HK-2 (cell line): ENCODE results near the gene ERC2.

Experiments used
- DNase-seq: peaks from one replicate; pipeline ENCODE4 v3.0.0-alpha.2; 2018; ENCODE audit not compliant: unreplicated experiment

Gene ERC2

GRCh38 chr3:55621026-55621422 lies 847.2 kb downstream of the ERC2 start:
- no peak for DNase-seq

GRCh38 chr3:55620351-55621025 lies 847.8 kb downstream of the ERC2 start:
- DNase-seq, result no peak

DNA sequence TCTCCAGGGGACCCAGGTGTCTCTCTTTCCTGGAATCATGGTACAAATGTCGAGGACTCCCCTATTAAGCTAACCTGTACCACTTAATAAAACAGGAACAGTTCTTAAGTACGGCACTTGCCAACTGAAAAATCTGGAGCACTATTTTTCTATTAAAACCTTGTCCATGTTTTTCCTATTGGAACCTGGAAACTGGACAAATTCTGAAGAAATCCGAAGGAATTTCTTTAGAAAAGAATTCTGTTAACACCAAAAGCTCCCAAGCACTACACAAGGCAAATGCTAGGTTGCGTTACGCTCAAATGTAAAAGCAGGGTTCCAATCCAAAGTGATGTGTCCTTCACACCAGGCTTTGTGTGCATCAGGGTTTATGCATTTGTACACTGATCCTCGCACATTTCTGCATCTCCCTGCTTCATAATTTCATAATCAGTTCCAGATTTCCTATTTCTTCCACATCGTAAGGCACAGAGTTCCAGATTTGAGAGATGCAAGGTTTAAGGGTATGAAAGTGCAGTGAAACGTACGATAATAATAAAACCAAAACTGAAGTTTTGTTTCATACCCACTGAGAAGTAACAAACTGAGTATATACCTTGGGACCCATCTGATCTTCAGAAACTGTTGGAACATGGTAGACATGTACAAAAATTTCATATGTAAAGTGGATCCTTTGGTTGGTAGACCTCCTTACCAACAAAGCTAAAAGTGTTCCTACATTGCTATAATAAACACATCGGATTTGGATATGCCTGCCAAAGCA lies 849.0 kb downstream of the ERC2 start:
- DNase-seq, result no peak

DNA sequence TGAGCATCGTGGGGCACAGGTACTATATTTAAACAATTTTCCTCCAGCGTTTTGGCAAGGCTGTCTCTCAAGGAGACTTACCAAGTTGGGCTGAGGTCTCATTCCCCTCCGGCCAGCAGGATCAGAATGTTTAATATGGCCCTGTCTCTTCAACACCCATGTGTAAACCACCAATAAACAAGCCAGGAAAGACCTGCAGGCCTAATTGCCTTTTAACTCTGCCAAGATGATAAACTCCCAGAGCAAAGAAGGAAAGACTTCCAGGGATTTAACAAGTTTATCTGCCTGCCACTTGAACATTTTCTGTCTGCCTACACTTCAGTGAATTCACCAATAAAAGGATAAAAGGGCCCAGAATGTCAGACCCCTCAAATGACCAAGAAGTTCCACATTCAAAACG lies 850.9 kb downstream of the ERC2 start:
- DNase-seq, result no peak

DNA sequence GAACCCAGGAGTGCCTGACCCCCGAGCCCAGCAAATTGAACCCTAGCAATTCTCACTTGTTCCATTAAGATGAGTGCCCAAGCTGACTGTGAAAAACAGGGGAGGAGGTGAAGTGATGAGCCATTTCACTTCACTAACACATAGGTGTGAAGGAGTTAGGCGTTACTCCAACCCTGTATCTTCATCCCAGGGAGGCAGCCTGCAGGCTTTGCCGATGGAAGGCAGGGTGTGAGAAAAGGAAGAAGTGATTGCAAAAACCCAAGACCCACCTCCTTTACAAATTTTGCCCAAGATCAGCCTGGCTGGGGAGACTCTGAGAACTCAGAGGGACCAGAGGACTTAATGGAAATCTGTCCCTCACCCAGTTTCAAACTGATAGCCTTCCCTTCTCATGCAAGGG lies 851.5 kb downstream of the ERC2 start:
- no peak for DNase-seq

DNA sequence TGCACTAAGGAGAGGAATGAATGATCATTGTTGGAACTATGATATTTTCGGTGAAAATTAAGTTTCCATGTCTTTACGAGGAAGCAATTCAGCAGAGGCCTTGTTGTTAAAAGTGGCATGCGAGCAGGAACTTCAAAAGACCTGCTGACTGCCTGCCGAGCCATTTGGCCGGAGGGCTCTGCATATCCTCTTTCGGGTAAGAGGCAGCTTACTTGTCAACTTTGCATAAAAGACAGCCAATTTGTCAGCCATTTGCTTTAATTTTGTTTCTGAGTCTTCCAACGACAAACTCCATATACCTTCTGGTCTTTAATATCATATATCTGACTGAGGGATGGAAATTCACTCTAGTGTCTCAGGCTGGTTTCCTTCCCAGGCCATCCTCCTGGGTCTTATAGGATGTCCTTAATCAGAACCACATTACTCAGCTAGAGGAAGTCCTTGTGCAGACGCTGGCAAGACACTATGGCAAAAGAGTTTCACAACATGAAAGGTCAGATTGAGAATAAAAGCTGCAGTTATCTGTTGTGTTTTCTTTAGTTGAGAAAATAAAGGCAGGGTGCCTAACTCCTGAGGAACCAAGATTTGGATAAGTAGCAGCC lies 852.5 kb downstream of the ERC2 start:
- DNase-seq, result no peak

- no peak for DNase-seq
These were observed 853.1 kb downstream of the ERC2 start for GRCh38 chr3:55615039-55615693.

DNA sequence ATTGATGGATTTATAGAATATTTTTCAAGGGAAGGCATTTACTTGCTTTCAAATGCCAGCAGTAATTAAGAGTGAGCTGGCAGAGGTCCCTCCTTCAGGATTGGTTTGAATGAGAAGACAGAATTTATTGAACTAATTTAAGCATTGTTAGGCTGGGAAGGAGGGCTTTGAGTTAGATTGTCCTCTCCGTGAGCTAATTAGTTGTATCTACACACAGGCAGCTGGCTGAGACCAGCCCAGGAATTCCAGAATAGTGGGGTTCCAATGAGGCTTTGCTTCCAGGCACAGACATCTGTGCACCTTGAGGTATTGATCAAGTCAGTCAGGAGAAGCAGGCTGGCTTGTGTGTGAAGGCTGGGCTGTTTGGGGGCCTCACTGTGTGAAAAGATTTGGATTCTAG lies 857.1 kb downstream of the ERC2 start:
- DNase-seq, result no peak

DNA sequence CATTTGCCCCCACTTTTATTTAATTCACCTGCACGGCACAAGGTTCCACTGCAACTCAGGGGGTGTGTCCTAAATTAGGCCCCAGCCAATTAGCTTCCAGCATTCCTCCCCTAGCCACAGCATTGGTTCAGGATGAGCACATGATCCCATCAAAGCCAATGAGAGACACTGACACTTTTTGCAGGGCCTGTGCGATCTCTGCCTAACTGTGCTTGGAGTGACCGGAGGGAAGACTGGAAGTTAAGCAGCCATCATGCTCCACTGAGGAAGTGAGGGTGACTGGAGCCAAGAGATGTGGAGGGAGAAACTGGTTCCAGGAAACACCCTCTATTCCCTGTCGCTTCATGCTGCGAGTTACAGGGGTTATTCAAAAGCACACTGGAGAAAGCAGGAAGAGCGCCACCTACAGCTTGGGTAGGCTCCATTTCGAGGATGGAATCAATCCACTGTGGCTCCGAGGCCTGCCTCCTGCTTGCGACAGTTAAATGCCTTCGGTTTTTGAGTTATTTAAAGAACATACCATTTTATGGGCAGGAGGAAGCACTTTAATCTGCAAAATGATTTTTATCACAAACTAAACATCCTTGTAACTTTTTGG lies 858.9 kb downstream of the ERC2 start:
- DNase-seq, result no peak

DNA sequence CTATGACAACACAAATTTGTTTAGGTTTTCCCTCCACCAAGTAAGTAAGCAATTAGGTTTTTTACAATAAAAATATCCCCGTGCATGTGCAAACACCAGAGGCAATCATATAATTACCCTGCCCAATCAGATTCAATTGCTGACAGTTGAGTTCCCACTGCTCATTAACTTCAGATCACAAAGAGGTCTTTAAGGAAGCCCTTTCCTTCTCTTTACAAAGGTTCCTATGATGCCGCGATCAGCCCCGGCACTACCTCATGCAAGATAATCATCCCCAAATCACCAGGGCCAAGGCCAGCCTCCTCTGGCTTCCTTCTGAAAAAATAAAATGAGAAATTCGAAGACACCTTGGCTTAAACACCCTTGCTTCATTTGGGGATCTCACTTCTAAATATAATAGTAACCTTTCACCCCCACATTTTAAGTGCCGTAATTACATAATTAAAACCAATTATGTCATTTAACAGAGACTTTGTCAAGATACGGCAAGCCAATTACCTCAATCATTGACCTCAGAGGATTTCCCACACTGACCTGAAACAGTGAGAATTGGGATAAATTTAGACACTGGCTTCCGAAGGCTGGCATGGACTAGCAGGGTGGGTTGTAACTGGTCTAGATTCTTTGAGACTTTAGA lies 859.8 kb downstream of the ERC2 start:
- DNase-seq, result no peak

GRCh38 chr3:55607844-55608243 lies 860.4 kb downstream of the ERC2 start:
- DNase-seq, result no peak

- no peak for DNase-seq
These were observed 861.1 kb downstream of the ERC2 start for GRCh38 chr3:55607175-55607574.

GRCh38 chr3:55605443-55606236 lies 862.6 kb downstream of the ERC2 start:
- DNase-seq, result no peak

- no peak for DNase-seq
These were observed 863.4 kb downstream of the ERC2 start for GRCh38 chr3:55604846-55605245.

DNA sequence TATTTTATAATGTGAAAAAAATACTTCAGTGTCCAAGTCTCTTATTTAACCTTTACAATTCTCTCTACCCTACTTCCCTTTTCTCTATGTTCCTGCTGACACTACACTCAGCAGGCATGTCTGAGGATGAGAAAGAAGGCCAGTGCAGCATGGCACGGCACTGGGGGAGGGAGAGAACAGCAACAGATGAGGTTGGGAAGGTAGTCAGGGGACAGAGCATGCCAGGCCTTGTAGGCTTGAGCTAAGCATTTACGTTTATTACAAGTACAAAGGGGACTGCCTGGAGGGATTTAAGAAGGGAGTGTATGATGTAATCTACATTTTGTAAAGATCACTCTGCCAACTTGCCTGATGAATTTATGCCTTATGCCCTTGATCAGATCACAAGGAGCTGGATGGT lies 863.9 kb downstream of the ERC2 start:
- DNase-seq, result no peak

DNA sequence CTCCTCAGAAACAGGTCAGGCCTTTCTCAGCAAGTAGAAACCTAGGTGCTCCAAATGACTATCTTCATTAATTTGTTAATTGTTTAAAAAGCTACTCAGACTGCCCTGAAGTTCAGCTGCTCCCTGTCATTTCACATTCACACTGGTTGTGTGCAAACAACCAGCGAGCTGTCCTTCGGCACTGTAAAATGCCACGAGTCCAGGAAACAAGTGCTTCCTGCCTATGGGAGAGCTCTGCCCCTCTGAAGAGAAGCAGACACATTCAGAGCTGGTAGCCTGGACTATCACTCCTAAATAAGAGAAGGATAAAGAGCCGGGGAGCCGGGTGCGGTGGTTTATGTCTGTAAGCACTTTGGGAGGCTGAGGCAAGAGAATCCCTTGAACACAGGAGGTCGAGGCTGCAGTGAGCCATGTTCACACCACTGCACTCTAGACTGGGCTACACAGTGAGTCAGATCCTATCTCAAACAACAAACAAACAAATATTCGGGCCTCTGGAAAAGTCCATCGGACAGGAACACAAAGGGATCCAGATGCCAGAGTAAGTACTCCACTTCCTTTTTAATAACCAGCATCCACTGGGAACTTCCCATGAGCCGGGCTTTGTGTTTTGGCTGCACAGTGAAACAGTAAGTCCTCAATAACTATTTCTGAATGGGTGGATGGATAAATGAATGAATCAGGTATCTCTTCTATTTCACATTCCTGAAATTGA lies 866.7 kb downstream of the ERC2 start:
- DNase-seq, result no peak

DNA sequence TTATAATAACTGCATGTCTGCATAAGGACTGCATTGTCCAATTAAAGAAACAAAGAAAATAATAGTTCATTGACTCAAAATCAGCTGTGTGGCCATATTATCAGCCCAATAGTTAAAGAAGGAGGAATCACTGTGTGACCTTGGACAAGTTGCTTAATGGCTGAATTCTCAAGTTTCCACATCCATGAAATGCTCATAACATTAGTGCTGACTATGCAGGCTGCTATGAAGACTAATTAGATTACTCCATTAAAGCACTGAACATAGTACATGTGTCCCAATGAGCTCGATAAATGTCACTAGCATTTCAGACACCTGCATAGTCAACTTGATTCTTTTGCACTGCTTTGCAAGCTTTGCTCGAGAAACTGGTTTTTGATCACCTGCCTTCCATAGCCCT lies 870.0 kb downstream of the ERC2 start:
- DNase-seq, result no peak

- no peak for DNase-seq
These were observed 870.6 kb downstream of the ERC2 start for GRCh38 chr3:55597641-55598040.

DNA sequence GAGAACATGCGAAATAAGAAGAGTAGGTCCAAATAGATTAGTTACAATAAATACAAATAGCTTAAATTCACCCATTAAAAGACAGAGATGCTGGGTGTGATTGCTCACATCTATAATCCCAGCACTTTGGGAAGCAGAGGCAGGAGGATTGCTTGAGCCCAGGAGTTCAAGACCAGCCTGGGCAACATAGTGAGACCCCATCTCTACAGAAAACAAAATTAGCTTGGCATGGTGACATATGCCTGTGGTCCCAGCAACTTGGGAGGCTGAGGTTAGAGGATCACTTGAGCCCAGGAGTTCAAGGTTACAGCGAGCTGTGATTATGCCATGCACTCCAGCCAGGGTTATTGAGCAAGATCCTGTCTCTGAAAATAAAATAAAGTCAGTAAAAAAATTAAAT lies 872.1 kb downstream of the ERC2 start:
- no peak for DNase-seq

DNA sequence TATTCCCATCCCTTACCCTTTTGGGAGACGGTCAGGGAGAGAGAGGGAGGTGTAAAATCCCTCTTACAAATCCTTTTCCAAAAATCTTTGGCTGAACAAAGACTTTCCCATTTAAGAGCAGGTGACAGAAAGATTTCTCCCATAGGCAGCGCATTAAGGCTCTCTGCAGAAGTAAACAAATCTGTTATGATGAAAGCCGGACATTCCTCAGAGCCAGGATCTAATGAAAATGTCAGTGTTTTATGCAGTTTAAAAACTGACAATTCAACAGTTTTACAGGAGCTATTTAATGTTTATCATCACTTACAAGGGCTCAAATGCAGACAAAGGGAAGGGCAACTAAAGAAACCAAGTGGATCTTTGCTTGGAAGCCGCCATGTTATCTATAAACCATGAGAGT lies 872.8 kb downstream of the ERC2 start:
- DNase-seq, result no peak
